Right lung (tissue), 5 donors: Measurements from ENCODE around the gene SH3GLB2. TPM values are rescaled to one million over a fixed set of nuclear protein-coding genes. Genes with fewer than 3 reads are reported as not detected.
"Not testable (repeated sequence)": the region's sequence is repeated elsewhere in the genome, so short reads cannot be mapped to it uniquely, and the experiment has no call there.

Experiments used
- DNase-seq, 2 donors: peaks; one replicate each; pipeline ENCODE4 v3.0.0-alpha.2; 2013
- polyA plus RNA-seq, 5 donors: library from polyadenylated mRNA; unstranded; fragments of 120-200 nt; gene quantifications; one replicate each; pipeline versions ENCODE4 v1.2.1 to v1.2.3, GENCODE V29; 2013; ENCODE audit warnings: inconsistent platforms in 1 of 5, low replicate concordance in 1 of 5; ENCODE audit not compliant: insufficient read length in 5 of 5, insufficient read depth in 1 of 5

The SH3GLB2 gene
- polyA plus RNA-seq, 5 donors = 54.2 to 83.2 (median 67.8) TPM

GRCh38 chr9:129023036-129023907 is 4.9 kb downstream of the SH3GLB2 start:
- DNase-seq = no peak

- no peak for DNase-seq
Measured at GRCh38 chr9:129022037-129022436, 6.1 kb downstream of the SH3GLB2 start.

GRCh38 chr9:129021091-129021490 is 7.0 kb downstream of the SH3GLB2 start:
- DNase-seq = no peak

GRCh38 chr9:129014608-129015007 is 13.5 kb downstream of the SH3GLB2 start:
- DNase-seq = no peak

- no peak for DNase-seq
Measured at GRCh38 chr9:129014124-129014523, 14.0 kb downstream of the SH3GLB2 start.

GRCh38 chr9:129013674-129014073 is 14.5 kb downstream of the SH3GLB2 start:
- DNase-seq = no peak

- DNase-seq = no peak
Measured at GRCh38 chr9:129012893-129013448, 15.2 kb downstream of the SH3GLB2 start.

- no peak for DNase-seq
Measured at GRCh38 chr9:129012343-129012742, 15.8 kb downstream of the SH3GLB2 start.

- no peak for DNase-seq
Measured at GRCh38 chr9:129011761-129012181, 16.4 kb downstream of the SH3GLB2 start.

- DNase-seq = no peak
Measured at GRCh38 chr9:129011170-129011569, 17.0 kb downstream of the SH3GLB2 start.

GRCh38 chr9:129010267-129010975 is 17.7 kb downstream of the SH3GLB2 start:
- DNase-seq = no peak

GRCh38 chr9:129009584-129010141 is 18.5 kb downstream of the SH3GLB2 start:
- no peak for DNase-seq

GRCh38 chr9:129008986-129009583 is 19.0 kb downstream of the SH3GLB2 start:
- no peak for DNase-seq

- no peak for DNase-seq
Measured at GRCh38 chr9:129008469-129008965, 19.6 kb downstream of the SH3GLB2 start.

GRCh38 chr9:129007766-129008468 is 20.2 kb downstream of the SH3GLB2 start:
- DNase-seq = no peak

GRCh38 chr9:129007035-129007765 is 20.9 kb downstream of the SH3GLB2 start:
- DNase-seq = no peak

- peak; percentile 31 to 47 for DNase-seq
Measured at GRCh38 chr9:129006328-129007034, 21.6 kb downstream of the SH3GLB2 start.

- no peak for DNase-seq
Measured at GRCh38 chr9:129005336-129005997, 22.7 kb downstream of the SH3GLB2 start.

- DNase-seq = not testable (repeated sequence)
Measured at GRCh38 chr9:129004173-129004572, 24.0 kb downstream of the SH3GLB2 start.
